ENCODE data around the gene EPHA3.

Gene EPHA3

DNA sequence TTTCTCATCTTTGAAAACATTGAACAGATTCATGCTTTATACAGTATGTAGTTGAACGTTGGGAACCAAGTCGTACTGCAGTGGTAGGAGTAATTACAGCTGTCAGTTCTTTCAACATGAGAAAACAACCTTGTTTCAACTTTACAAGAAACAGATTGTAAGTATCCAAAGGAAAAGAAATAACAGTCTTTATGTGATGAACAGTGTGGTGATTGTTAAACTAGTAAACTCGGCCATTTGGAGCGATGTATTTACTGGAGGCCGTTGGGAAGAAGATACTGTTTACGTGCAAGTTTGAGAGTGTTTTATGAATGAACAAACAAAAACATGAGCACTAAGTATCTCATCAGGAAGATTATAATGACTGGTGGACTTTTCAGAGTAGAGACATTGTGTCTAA, 48.4 kb downstream of the EPHA3 start:
- H3K9me3 ChIP-seq (ENCODE audit: low read length) = no peaks in the 10 kb centered on the region
- no peaks in the 10 kb centered on the region for H3K79me2 ChIP-seq (ENCODE audit: insufficient read depth, low read length)
- H3K36me3 ChIP-seq (ENCODE audit: insufficient read depth, low read length) = no peaks in the 10 kb centered on the region
- no peak overlapping the region for H3K27ac ChIP-seq (ENCODE audit: low read depth, low read length, poor library complexity, severe bottlenecking)
- no peak overlapping the region for H2AFZ ChIP-seq (ENCODE audit: low read length)
- no peaks in the 10 kb centered on the region for H3K27me3 ChIP-seq (ENCODE audit: insufficient read depth, low read length)
- H4K20me1 ChIP-seq (ENCODE audit: insufficient read depth, low read length) = no peaks in the 10 kb centered on the region
- no peak overlapping the region for H3K4me3 ChIP-seq (ENCODE audit: low read depth, low read length, poor library complexity, severe bottlenecking)
- H3K4me1 ChIP-seq (ENCODE audit: insufficient read depth, low read length, severe bottlenecking) = no peaks in the 10 kb centered on the region
- no peaks in the 10 kb centered on the region for H3K9me2 ChIP-seq (ENCODE audit: low read depth, low read length)
- no peaks in the 10 kb centered on the region for H3F3A ChIP-seq (ENCODE audit: insufficient read depth, low read length)
- H3K9ac ChIP-seq (ENCODE audit: low read length) = no peak overlapping the region
- TF ChIP-seq, protein P1, sequence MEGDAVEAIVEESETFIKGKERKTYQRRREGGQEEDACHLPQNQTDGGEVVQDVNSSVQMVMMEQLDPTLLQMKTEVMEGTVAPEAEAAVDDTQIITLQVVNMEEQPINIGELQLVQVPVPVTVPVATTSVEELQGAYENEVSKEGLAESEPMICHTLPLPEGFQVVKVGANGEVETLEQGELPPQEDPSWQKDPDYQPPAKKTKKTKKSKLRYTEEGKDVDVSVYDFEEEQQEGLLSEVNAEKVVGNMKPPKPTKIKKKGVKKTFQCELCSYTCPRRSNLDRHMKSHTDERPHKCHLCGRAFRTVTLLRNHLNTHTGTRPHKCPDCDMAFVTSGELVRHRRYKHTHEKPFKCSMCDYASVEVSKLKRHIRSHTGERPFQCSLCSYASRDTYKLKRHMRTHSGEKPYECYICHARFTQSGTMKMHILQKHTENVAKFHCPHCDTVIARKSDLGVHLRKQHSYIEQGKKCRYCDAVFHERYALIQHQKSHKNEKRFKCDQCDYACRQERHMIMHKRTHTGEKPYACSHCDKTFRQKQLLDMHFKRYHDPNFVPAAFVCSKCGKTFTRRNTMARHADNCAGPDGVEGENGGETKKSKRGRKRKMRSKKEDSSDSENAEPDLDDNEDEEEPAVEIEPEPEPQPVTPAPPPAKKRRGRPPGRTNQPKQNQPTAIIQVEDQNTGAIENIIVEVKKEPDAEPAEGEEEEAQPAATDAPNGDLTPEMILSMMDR (IDR thresholded peaks at IDR 0.05; ENCODE audit: low read length) = no peak
- TF ChIP-seq EZH2 (IDR thresholded peaks at IDR 0.05; ENCODE audit: borderline replicate concordance, low read length) = no peak
- no peak overlapping the region for H3K4me2 ChIP-seq (ENCODE audit: low read length)

DNA sequence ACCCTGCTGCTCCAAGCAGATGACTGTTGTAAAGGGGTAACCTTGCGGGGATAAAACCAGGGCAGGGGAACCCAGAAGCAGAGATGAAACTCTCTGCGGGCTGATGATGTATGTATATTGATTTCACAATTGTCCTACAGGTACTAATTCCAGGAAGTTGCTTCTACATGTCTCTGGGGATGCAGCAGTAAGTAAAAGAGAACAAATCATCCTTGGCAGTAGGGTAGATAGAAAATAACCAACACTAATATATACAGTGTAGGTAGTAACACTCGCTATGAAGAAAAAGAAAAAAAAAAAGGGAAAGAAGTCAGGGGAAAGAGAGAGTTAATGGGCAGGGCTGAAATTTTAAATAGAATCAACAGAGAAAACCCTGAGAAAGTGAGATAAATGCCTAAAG, 50.2 kb downstream of the EPHA3 start:
- H3K4me2 ChIP-seq (ENCODE audit: low read length) = no peak overlapping the region
- H3K27ac ChIP-seq (ENCODE audit: low read depth, low read length, poor library complexity, severe bottlenecking) = no peak overlapping the region
- H4K20me1 ChIP-seq (ENCODE audit: insufficient read depth, low read length) = no peaks in the 10 kb centered on the region
- no peaks in the 10 kb centered on the region for H3K36me3 ChIP-seq (ENCODE audit: insufficient read depth, low read length)
- H3K9ac ChIP-seq (ENCODE audit: low read length) = no peak overlapping the region
- H3K4me3 ChIP-seq (ENCODE audit: low read depth, low read length, poor library complexity, severe bottlenecking) = no peak overlapping the region
- no peak for TF ChIP-seq EZH2 (IDR thresholded peaks at IDR 0.05; ENCODE audit: borderline replicate concordance, low read length)
- TF ChIP-seq, protein P1 (IDR thresholded peaks at IDR 0.05; ENCODE audit: low read length) = no peak
- no peaks in the 10 kb centered on the region for H3K27me3 ChIP-seq (ENCODE audit: insufficient read depth, low read length)
- no peaks in the 10 kb centered on the region for H3F3A ChIP-seq (ENCODE audit: insufficient read depth, low read length)
- H3K9me2 ChIP-seq (ENCODE audit: low read depth, low read length) = no peaks in the 10 kb centered on the region
- no peaks in the 10 kb centered on the region for H3K79me2 ChIP-seq (ENCODE audit: insufficient read depth, low read length)
- no peaks in the 10 kb centered on the region for H3K4me1 ChIP-seq (ENCODE audit: insufficient read depth, low read length, severe bottlenecking)
- H2AFZ ChIP-seq (ENCODE audit: low read length) = no peak overlapping the region
- no peaks in the 10 kb centered on the region for H3K9me3 ChIP-seq (ENCODE audit: low read length)

DNA sequence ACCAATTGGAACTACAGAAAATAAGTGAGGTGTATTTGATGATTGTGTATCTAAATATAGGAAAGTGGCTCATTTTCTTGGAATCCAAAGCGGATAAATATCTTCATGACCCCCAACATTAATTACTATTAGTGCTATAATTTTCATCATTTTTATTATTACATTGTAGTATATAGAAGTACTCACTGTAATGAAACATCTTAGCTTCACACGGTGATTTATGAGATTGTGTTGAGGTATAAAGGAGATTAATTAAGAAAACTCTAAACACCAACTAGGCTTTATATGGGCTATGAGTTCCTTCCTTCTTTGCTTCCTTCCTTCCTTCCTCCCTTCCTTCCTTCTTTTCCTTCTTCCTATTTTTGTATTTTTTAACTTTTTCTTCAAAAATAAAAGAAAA, 52.2 kb downstream of the EPHA3 start:
- H4K20me1 ChIP-seq (ENCODE audit: insufficient read depth, low read length) = no peaks in the 10 kb centered on the region
- H3K36me3 ChIP-seq (ENCODE audit: insufficient read depth, low read length) = no peaks in the 10 kb centered on the region
- no peaks in the 10 kb centered on the region for H3K27me3 ChIP-seq (ENCODE audit: insufficient read depth, low read length)
- H3K4me3 ChIP-seq (ENCODE audit: low read depth, low read length, poor library complexity, severe bottlenecking) = no peak overlapping the region
- no peaks in the 10 kb centered on the region for H3K9me2 ChIP-seq (ENCODE audit: low read depth, low read length)
- no peak for TF ChIP-seq EZH2 (IDR thresholded peaks at IDR 0.05; ENCODE audit: borderline replicate concordance, low read length)
- TF ChIP-seq, protein P1 (IDR thresholded peaks at IDR 0.05; ENCODE audit: low read length) = no peak
- no peak overlapping the region for H3K27ac ChIP-seq (ENCODE audit: low read depth, low read length, poor library complexity, severe bottlenecking)
- H3F3A ChIP-seq (ENCODE audit: insufficient read depth, low read length) = no peaks in the 10 kb centered on the region
- H3K4me1 ChIP-seq (ENCODE audit: insufficient read depth, low read length, severe bottlenecking) = no peaks in the 10 kb centered on the region
- no peak overlapping the region for H3K4me2 ChIP-seq (ENCODE audit: low read length)
- H2AFZ ChIP-seq (ENCODE audit: low read length) = no peak overlapping the region
- H3K79me2 ChIP-seq (ENCODE audit: insufficient read depth, low read length) = no peaks in the 10 kb centered on the region
- no peaks in the 10 kb centered on the region for H3K9me3 ChIP-seq (ENCODE audit: low read length)
- H3K9ac ChIP-seq (ENCODE audit: low read length) = no peak overlapping the region

Data from OCI-LY1 (cell line).